Kidney (tissue), 14 donors: Measurements from ENCODE around the gene TNFAIP8. TPM values are rescaled to one million over a fixed set of nuclear protein-coding genes. Genes with fewer than 3 reads are reported as not detected.

Experiments used
- DNase-seq, 5 donors: peaks; one replicate each; pipeline ENCODE4 v3.0.0-alpha.2; 2013 to 2020
- FAIRE-seq: peaks from 2 replicates; lab custom pipeline; 2012; peaks lifted over from hg19 to GRCh38; lab: Jason Lieb, UNC
- H3K27ac ChIP-seq, 2 donors: one replicate each; pipeline ENCODE4 v1.7.0; 2013; ENCODE audit warnings: low read depth in 2 of 2, low read length in 2 of 2, inconsistent platforms in 1 of 2
- H3K27me3 ChIP-seq: one replicate; pipeline ENCODE4 v1.7.1; 2013; ENCODE audit warnings: low read length, inconsistent platforms; ENCODE audit not compliant: control insufficient read depth, insufficient read depth
- H3K36me3 ChIP-seq, 3 donors: one replicate each; pipeline versions ENCODE4 v1.7.0 to v1.7.1; 2013; ENCODE audit warnings: low read length in 3 of 3, control low read depth in 1 of 3, inconsistent platforms in 1 of 3; ENCODE audit not compliant: insufficient read depth in 3 of 3, control insufficient read depth in 2 of 3
- H3K4me1 ChIP-seq, 3 donors: one replicate each; pipeline versions ENCODE4 v1.7.0 to v1.7.1; 2013; ENCODE audit warnings: low read length in 3 of 3, inconsistent platforms in 1 of 3, low read depth in 1 of 3; ENCODE audit not compliant: control insufficient read depth in 2 of 3, insufficient read depth in 2 of 3
- H3K4me3 ChIP-seq, 3 donors: one replicate each; pipeline versions ENCODE4 v1.7.0 to v1.8.1; 2013; ENCODE audit warnings: low read length in 3 of 3, control low read depth in 1 of 3, inconsistent platforms in 1 of 3
- H3K9ac ChIP-seq, 3 donors: one replicate each; pipeline versions ENCODE4 v1.7.0 to v1.7.1; 2013; ENCODE audit warnings: low read length in 3 of 3, control low read depth in 1 of 3, inconsistent platforms in 1 of 3
- H3K9me3 ChIP-seq, 3 donors: one replicate each; pipeline versions ENCODE4 v1.7.0 to v1.7.1; 2013; ENCODE audit warnings: low read length in 3 of 3, control low read depth in 1 of 3, inconsistent platforms in 1 of 3; ENCODE audit not compliant: control insufficient read depth in 2 of 3, insufficient read depth in 1 of 3
- CTCF ChIP-seq: IDR thresholded peaks from 3 replicates; pipeline ENCODE4 v1.5.1; 2012; ENCODE audit warnings: mild to moderate bottlenecking, moderate library complexity, borderline replicate concordance; ENCODE audit not compliant: insufficient read depth; ENCODE audit errors: extremely low read depth
- intact Hi-C: fragments of 100-400 bp; cut with DNase I; formaldehyde crosslinking; loops from one replicate; pipeline ENCODE4 v1.11.1; 2022
- polyA plus RNA-seq: library from polyadenylated mRNA; stranded (reverse); fragments of 350-450 nt; fragmentation: Illumina TruSeq; extraction: RNeasy Lipid Tissue Mini Kit (QIAGEN cat#74804); gene quantifications from one replicate; pipeline ENCODE4 v1.2.3, GENCODE V29; 2014; ENCODE audit warnings: low read depth, low replicate concordance; ENCODE audit not compliant: insufficient read depth
- total RNA-seq: library from RNA; stranded (reverse); fragmentation: NEBNext Ultra II Directional; extraction: Animal tissue kit (Norgen Biotek cat#: 25700); gene quantifications from one replicate; pipeline ENCODE4 v1.2.1, GENCODE V29; 2021
- donor health status: control.
- donor health status: control.
- donor health status: control.
- donor health status: control.
- donor health status: control.
- donor health status: DM: yes; HTN: yes; CAD: no.
- donor health status: Normal renal cell carcinoma (clear cell type).

Gene TNFAIP8
- total and polyA plus RNA-seq, 2 donors from 2014 or later, result 13.3 to 41.5 TPM

GRCh38 chr5:119358530-119358900 is 2.7 kb downstream of the TNFAIP8 start:
- Histone ChIP-seq H3K9me3 (no peaks in the 10 kb centered on the region), H3K9ac (no peak overlapping the region), H3K4me1 (peaks cover 13 to 16% (median 13%) of the 10 kb centered on the region in 3 donors), H3K27me3 (no peaks in the 10 kb centered on the region), H3K27ac (no peak overlapping the region), H3K36me3 (no peaks in the 10 kb centered on the region), H3K4me3 (no peak overlapping the region)
- DNase-seq, result no peak
- no peak for FAIRE-seq
- TF ChIP-seq CTCF, result no peak
- intact Hi-C loops, result no loop called here

- Histone ChIP-seq H3K4me1 (peaks cover 12 to 13% (median 13%) of the 10 kb centered on the region in 3 donors), H3K27me3 (no peaks in the 10 kb centered on the region), H3K9me3 (no peaks in the 10 kb centered on the region), H3K9ac (no peak overlapping the region), H3K36me3 (no peaks in the 10 kb centered on the region), H3K27ac (no peak overlapping the region), H3K4me3 (no peak overlapping the region)
- DNase-seq, result no peak
- intact Hi-C loops, result no loop called here
- no peak for FAIRE-seq
- TF ChIP-seq CTCF, result no peak
Measured at GRCh38 chr5:119358901-119359603, 3.2 kb downstream of the TNFAIP8 start.

GRCh38 chr5:119359737-119360413 is 4.1 kb downstream of the TNFAIP8 start:
- Histone ChIP-seq H3K27me3 (no peaks in the 10 kb centered on the region), H3K9me3 (no peaks in the 10 kb centered on the region), H3K27ac (peak overlapping the region in 1 of 2 donors; percentile 41), H3K9ac (no peak overlapping the region), H3K4me1 (peaks cover 12 to 13% (median 13%) of the 10 kb centered on the region in 3 donors), H3K4me3 (no peak overlapping the region), H3K36me3 (no peaks in the 10 kb centered on the region)
- TF ChIP-seq CTCF, result no peak
- intact Hi-C loops, result no loop called here
- DNase-seq (no peak), FAIRE-seq (no peak)
